HEK293 (cell line): ENCODE measurements around the gene ATP6V1A.

Experiments used
- GLI4 ChIP-seq: fragments of 450-650 bp; formaldehyde crosslinking; IDR thresholded peaks from 2 replicates; pipeline ENCODE4 v1.5.1; 2016; ENCODE audit warnings: missing biosample characterization, missing genetic modification characterization
- MZF1 ChIP-seq: fragments of 450-650 bp; formaldehyde crosslinking; IDR thresholded peaks from 2 replicates; pipeline ENCODE4 v1.5.1; 2017; ENCODE audit warnings: missing biosample characterization, missing genetic modification characterization, borderline replicate concordance
- SCRT1 ChIP-seq: fragments of 450-650 bp; formaldehyde crosslinking; IDR thresholded peaks from 2 replicates; pipeline ENCODE4 v1.5.1; 2016; ENCODE audit warnings: missing biosample characterization, missing genetic modification characterization, borderline replicate concordance
- WT1 ChIP-seq: fragments of 450-650 bp; formaldehyde crosslinking; IDR thresholded peaks from 2 replicates; pipeline ENCODE4 v1.5.1; 2016; ENCODE audit warnings: missing biosample characterization, missing genetic modification characterization
- ZNF114 ChIP-seq: fragments of 450-650 bp; formaldehyde crosslinking; IDR thresholded peaks from 2 replicates; pipeline ENCODE4 v1.5.0; 2017; ENCODE audit warnings: missing biosample characterization, missing genetic modification characterization
- ZNF211 ChIP-seq: fragments of 450-650 bp; formaldehyde crosslinking; IDR thresholded peaks from 2 replicates; pipeline ENCODE4 v1.5.1; 2016; ENCODE audit warnings: low read depth, missing biosample characterization, missing genetic modification characterization
- ZNF23 ChIP-seq: fragments of 450-650 bp; formaldehyde crosslinking; IDR thresholded peaks from 2 replicates; pipeline ENCODE4 v1.5.1; 2016; ENCODE audit warnings: missing biosample characterization, missing genetic modification characterization, borderline replicate concordance
- ZNF621 ChIP-seq: fragments of 450-650 bp; formaldehyde crosslinking; IDR thresholded peaks from 2 replicates; pipeline ENCODE4 v1.5.1; 2017; ENCODE audit warnings: missing biosample characterization, missing genetic modification characterization
- ZNF792 ChIP-seq: fragments of 450-650 bp; formaldehyde crosslinking; IDR thresholded peaks from 2 replicates; pipeline ENCODE4 v1.5.1; 2016; ENCODE audit warnings: missing biosample characterization, missing genetic modification characterization
- ZNF830 ChIP-seq: fragments of 450-650 bp; IDR thresholded peaks from 2 replicates; pipeline ENCODE4 v1.5.0; 2018; ENCODE audit warnings: missing biosample characterization, missing genetic modification characterization, low read depth, mild to moderate bottlenecking, moderate library complexity
- ZSCAN16 ChIP-seq: fragments of 450-650 bp; formaldehyde crosslinking; IDR thresholded peaks from 2 replicates; pipeline ENCODE4 v1.5.1; 2016; ENCODE audit warnings: missing biosample characterization, missing genetic modification characterization
- TF ChIP-seq, protein P1 (sequence below): fragments of 450-650 bp; formaldehyde crosslinking; IDR thresholded peaks from 2 replicates; pipeline ENCODE4 v1.5.1; 2016; ENCODE audit warnings: missing biosample characterization, missing genetic modification characterization
- TF ChIP-seq, protein P2 (sequence below): fragments of 450-650 bp; formaldehyde crosslinking; IDR thresholded peaks from 2 replicates; pipeline ENCODE4 v1.5.1; 2016; ENCODE audit warnings: missing biosample characterization, missing genetic modification characterization
- TF ChIP-seq, protein P3 (sequence below): fragments of 450-650 bp; IDR thresholded peaks from 2 replicates; pipeline ENCODE4 v1.5.1; 2018; ENCODE audit warnings: missing biosample characterization, missing genetic modification characterization

DNA sequence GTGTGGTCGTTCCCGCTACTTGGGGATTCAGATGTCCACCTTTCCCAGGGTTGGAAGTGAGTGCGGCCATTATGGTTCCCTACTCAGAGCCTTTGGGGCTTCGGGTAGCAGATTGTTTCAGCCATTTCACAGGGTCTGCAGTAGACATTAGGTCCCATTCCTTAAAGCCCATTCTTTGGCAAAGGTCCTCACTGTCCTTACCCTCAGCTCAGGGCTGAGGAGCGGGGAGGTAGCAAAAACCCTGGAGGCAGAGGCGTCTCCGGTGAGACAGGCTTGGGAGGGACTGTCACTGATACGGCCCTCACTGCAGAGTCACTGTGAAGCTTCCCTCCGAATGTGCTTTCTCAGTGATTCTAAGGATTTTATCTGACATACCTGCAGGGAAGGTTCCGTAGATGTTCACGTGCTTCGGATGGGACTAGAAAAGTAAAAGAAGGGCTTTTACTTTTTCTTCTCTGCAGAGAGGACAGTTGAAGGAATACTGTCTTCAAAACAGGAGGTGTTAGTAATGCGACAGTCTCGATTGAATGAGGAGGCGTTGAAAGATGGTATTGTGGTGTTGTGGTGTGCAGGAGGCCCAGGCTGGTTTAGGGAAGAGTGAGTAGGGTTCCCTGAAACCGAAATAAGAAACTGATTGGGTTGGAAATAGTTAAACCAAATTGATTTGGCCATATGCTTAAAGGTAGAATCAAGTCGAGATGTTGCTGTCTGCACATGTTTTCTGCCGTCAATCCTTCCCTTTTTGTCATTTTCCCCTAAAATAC, 630 bp downstream of the ATP6V1A start:
- TF ChIP-seq, protein P1, sequence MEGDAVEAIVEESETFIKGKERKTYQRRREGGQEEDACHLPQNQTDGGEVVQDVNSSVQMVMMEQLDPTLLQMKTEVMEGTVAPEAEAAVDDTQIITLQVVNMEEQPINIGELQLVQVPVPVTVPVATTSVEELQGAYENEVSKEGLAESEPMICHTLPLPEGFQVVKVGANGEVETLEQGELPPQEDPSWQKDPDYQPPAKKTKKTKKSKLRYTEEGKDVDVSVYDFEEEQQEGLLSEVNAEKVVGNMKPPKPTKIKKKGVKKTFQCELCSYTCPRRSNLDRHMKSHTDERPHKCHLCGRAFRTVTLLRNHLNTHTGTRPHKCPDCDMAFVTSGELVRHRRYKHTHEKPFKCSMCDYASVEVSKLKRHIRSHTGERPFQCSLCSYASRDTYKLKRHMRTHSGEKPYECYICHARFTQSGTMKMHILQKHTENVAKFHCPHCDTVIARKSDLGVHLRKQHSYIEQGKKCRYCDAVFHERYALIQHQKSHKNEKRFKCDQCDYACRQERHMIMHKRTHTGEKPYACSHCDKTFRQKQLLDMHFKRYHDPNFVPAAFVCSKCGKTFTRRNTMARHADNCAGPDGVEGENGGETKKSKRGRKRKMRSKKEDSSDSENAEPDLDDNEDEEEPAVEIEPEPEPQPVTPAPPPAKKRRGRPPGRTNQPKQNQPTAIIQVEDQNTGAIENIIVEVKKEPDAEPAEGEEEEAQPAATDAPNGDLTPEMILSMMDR, result no peak
- TF ChIP-seq ZNF23 (tag by site-specific recombination) (no peak), WT1 (tag by site-specific recombination) (no peak), ZNF792 (no peak), GLI4 (no peak), ZNF621 (tag by site-specific recombination) (no peak), ZNF114 (tag by site-specific recombination) (no peak), ZNF830 (tag by site-specific recombination) (no peak), MZF1 (tag by site-specific recombination) (no peak; the same call in 1 of the 2 replicates), SCRT1 (no peak), ZNF211 (tag by site-specific recombination) (no peak), ZSCAN16 (tag by site-specific recombination) (no peak)
- TF ChIP-seq, protein P2, sequence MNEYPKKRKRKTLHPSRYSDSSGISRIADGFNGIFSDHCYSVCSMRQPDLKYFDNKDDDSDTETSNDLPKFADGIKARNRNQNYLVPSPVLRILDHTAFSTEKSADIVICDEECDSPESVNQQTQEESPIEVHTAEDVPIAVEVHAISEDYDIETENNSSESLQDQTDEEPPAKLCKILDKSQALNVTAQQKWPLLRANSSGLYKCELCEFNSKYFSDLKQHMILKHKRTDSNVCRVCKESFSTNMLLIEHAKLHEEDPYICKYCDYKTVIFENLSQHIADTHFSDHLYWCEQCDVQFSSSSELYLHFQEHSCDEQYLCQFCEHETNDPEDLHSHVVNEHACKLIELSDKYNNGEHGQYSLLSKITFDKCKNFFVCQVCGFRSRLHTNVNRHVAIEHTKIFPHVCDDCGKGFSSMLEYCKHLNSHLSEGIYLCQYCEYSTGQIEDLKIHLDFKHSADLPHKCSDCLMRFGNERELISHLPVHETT, result no peak
- TF ChIP-seq, protein P3, sequence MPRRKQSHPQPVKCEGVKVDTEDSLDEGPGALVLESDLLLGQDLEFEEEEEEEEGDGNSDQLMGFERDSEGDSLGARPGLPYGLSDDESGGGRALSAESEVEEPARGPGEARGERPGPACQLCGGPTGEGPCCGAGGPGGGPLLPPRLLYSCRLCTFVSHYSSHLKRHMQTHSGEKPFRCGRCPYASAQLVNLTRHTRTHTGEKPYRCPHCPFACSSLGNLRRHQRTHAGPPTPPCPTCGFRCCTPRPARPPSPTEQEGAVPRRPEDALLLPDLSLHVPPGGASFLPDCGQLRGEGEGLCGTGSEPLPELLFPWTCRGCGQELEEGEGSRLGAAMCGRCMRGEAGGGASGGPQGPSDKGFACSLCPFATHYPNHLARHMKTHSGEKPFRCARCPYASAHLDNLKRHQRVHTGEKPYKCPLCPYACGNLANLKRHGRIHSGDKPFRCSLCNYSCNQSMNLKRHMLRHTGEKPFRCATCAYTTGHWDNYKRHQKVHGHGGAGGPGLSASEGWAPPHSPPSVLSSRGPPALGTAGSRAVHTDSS (tag by site-specific recombination), result no peak
